Measurements from ENCODE around the gene WDR20. TPM values are rescaled to one million over a fixed set of nuclear protein-coding genes. Genes with fewer than 3 reads are reported as not detected.
"Not testable (repeated sequence)": the region's sequence is repeated elsewhere in the genome, so short reads cannot be mapped to it uniquely, and the experiment has no call there.

WDR20 gene
- polyA plus RNA-seq, 1 of the 3 experiments (the other 2 are of a cell fraction), result 12.4 TPM

DNA sequence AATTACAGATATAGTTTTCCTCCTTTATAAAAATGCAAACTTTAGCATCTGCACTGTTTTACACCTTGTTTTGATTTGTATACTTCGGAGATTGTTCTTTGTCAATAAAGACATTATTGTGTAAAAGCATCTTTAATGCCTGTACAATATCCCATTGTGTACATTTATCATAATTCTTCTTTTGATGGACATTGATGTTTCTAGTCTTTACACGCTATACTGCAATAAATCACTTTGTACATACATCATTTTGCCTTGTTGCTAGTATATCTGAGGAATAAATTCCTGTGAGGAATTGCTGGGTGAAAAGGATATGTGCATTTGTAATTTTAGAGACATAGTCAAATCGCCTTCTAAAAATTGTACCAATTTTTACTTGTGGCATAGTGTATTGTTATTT is 30.4 kb downstream of the WDR20 start:
- no peaks in the 10 kb centered on the region for H3K9me2 ChIP-seq
- H4K20me1 ChIP-seq (ENCODE audit: insufficient read depth), result peaks cover 15% of the 10 kb centered on the region
- DNase-seq, result no peak
- TF ChIP-seq FOXM1 (IDR thresholded peaks at IDR 0.05; ENCODE audit: low read depth), result no peak
- TF ChIP-seq, protein P1, sequence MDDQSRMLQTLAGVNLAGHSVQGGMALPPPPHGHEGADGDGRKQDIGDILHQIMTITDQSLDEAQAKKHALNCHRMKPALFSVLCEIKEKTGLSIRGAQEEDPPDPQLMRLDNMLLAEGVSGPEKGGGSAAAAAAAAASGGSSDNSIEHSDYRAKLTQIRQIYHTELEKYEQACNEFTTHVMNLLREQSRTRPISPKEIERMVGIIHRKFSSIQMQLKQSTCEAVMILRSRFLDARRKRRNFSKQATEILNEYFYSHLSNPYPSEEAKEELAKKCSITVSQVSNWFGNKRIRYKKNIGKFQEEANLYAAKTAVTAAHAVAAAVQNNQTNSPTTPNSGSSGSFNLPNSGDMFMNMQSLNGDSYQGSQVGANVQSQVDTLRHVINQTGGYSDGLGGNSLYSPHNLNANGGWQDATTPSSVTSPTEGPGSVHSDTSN (IDR thresholded peaks at IDR 0.05), result no peak
- TF ChIP-seq CTCF (IDR thresholded peaks at IDR 0.05), result no peak
- no peak for TF ChIP-seq TCF12 (IDR thresholded peaks at IDR 0.05)
- TF ChIP-seq RCOR1 (IDR thresholded peaks at IDR 0.05; ENCODE audit: low read length), result no peak
- no peak for TF ChIP-seq NRF1 (IDR thresholded peaks at IDR 0.05; ENCODE audit: low read depth, low read length)
- TF ChIP-seq JUND (IDR thresholded peaks at IDR 0.05), result no peak
- ChIA-PET POLR2A (no interaction called here), CTCF (interaction anchor here (1.0 to 1.2 kb wide), 2 partner anchors 22 to 144 kb away, joined by 3 read pairs; no protein-coding TSS in a partner anchor)
- peak overlapping the region in 1 of 2 experiments; percentile 92; a peak in 1 of 4 replicates for H3K27ac ChIP-seq (ENCODE audit: low read depth in 2 of 2, low read length in 1 of 2)
- no peaks in the 10 kb centered on the region for H3K36me3 ChIP-seq (replicated peaks in 1 of 2; ENCODE audit: control insufficient read depth in 1 of 2, insufficient read depth in 2 of 2, low read length in 1 of 2)
- no peak overlapping the region for H3K4me3 ChIP-seq (ENCODE audit: low read depth in 2 of 2, low read length in 1 of 2)
- no peaks in the 10 kb centered on the region for H3K9me3 ChIP-seq
- H3K4me2 ChIP-seq, result no peak overlapping the region
- no peak overlapping the region for H2AFZ ChIP-seq (ENCODE audit: low read depth)
- no peaks in the 10 kb centered on the region for H3K27me3 ChIP-seq (ENCODE audit: insufficient read depth)
- no peak overlapping the region for H3K9ac ChIP-seq
- 95% methylated on average over 3 of the region's 3 CpGs for WGBS (ENCODE audit: low lambda C conversion rate)
- no peaks in the 10 kb centered on the region for H3F3A ChIP-seq (replicated peaks; ENCODE audit: insufficient read depth)
- H3K4me1 ChIP-seq (ENCODE audit: control insufficient read depth in 1 of 2, insufficient read depth in 2 of 2, low read depth in 1 of 2, low read length in 1 of 2), result peaks cover 0 to 10% of the 10 kb centered on the region in 2 experiments; a peak in 2 of 4 replicates
- peaks cover 81% of the 10 kb centered on the region for H3K79me2 ChIP-seq (ENCODE audit: insufficient read depth)

DNA sequence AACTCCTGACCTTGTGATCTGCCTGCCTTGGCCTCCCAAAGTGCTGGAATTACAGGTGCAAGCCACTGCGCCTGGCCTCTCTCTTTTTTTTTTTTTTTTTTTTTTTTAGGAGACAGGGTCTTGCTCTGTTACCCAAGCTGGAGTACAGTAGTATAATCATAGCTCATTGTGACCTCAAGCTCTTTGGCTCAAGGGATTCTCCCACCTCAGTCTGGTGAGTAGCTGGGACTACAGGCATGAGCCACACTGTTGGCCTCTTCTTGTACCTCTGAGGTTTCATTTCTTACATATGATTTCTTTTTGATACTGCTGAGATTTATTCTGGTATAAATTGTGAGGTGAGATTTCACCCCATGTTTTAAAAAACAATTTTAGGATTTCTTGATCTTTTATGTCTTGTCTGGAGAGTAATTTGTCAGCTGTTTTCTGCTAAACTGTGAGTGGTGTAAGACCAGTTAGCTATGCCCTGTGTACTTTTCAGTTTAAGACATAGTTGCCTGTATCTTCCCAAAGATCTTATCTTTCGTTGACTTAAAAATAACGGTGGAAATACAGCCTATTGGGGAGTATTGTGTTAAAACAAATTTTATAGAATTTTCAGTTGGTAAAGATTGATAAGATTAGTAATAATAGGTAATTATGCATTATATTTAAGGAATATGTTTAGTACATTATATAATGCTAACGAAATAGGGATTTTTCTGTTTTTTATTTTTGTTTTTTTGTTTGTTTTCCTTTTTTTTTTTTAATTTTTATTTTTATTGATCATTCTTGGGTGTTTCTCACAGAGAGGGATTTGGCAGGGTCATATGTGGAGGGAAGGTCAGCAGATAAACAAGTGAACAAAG is 31.7 kb downstream of the WDR20 start:
- peaks cover 0 to 9% of the 10 kb centered on the region in 2 experiments; a peak in 2 of 4 replicates for H3K4me1 ChIP-seq (ENCODE audit: control insufficient read depth in 1 of 2, insufficient read depth in 2 of 2, low read depth in 1 of 2, low read length in 1 of 2)
- CTCF ChIA-PET, result interaction anchor here (0.6 to 1.2 kb wide), 4 partner anchors 16 to 143 kb away, joined by 3 read pairs; no protein-coding TSS in a partner anchor
- no peak overlapping the region for H2AFZ ChIP-seq (ENCODE audit: low read depth)
- WGBS (ENCODE audit: low lambda C conversion rate), result 74% methylated on average over 4 of the region's 4 CpGs
- H3K79me2 ChIP-seq (ENCODE audit: insufficient read depth), result peaks cover 81% of the 10 kb centered on the region
- no peak overlapping the region for H3K4me2 ChIP-seq
- no peaks in the 10 kb centered on the region for H3K9me3 ChIP-seq
- POLR2A ChIA-PET, result interaction anchor here (0.6 kb wide), 1 partner anchor 9 kb away, joined by 4 read pairs; no protein-coding TSS in a partner anchor
- no peaks in the 10 kb centered on the region for H3K36me3 ChIP-seq (replicated peaks in 1 of 2; ENCODE audit: control insufficient read depth in 1 of 2, insufficient read depth in 2 of 2, low read length in 1 of 2)
- DNase-seq, result no peak
- no peaks in the 10 kb centered on the region for H3K9me2 ChIP-seq
- TF ChIP-seq IRF3 (IDR thresholded peaks at IDR 0.05; ENCODE audit: low read depth, low read length) (no peak), EZH2phosphoT487 (IDR thresholded peaks at IDR 0.05; ENCODE audit: borderline replicate concordance, low read depth) (no peak), REST (IDR thresholded peaks at IDR 0.05; ENCODE audit: low read depth, low read length) (no peak), FOXM1 (IDR thresholded peaks at IDR 0.05; ENCODE audit: low read depth) (no peak)
- H3F3A ChIP-seq (replicated peaks; ENCODE audit: insufficient read depth), result no peaks in the 10 kb centered on the region
- H4K20me1 ChIP-seq (ENCODE audit: insufficient read depth), result peaks cover 19% of the 10 kb centered on the region
- H3K9ac ChIP-seq, result no peak overlapping the region
- no peaks in the 10 kb centered on the region for H3K27me3 ChIP-seq (ENCODE audit: insufficient read depth)
- H3K27ac ChIP-seq (ENCODE audit: low read depth in 2 of 2, low read length in 1 of 2), result peak overlapping the region; percentile 5 to 92; a peak in 3 of 4 replicates
- H3K4me3 ChIP-seq (ENCODE audit: low read depth in 2 of 2, low read length in 1 of 2), result no peak overlapping the region

- H3K9me2 ChIP-seq; H3K9ac ChIP-seq; H3K36me3 ChIP-seq (replicated peaks in 1 of 2; ENCODE audit: control insufficient read depth in 1 of 2, insufficient read depth in 2 of 2, low read length in 1 of 2); H3K4me1 ChIP-seq (ENCODE audit: control insufficient read depth in 1 of 2, insufficient read depth in 2 of 2, low read depth in 1 of 2, low read length in 1 of 2); DNase-seq; H3K27me3 ChIP-seq (ENCODE audit: insufficient read depth); H3K9me3 ChIP-seq; H3F3A ChIP-seq (replicated peaks; ENCODE audit: insufficient read depth); POLR2A ChIA-PET; H2AFZ ChIP-seq (ENCODE audit: low read depth); H3K27ac ChIP-seq (ENCODE audit: low read depth in 2 of 2, low read length in 1 of 2); H3K4me2 ChIP-seq; H3K4me3 ChIP-seq (ENCODE audit: low read depth in 2 of 2, low read length in 1 of 2): not testable (repeated sequence)
- CTCF ChIA-PET, result interaction anchor here (0.6 kb wide), 1 partner anchor 142 kb away, joined by 3 read pairs; no protein-coding TSS in a partner anchor
- WGBS (ENCODE audit: low lambda C conversion rate), result 88% methylated on average over 1 of the region's 2 CpGs
- H4K20me1 ChIP-seq (ENCODE audit: insufficient read depth), result peaks cover 14% of the 10 kb centered on the region
- H3K79me2 ChIP-seq (ENCODE audit: insufficient read depth), result peaks cover 81% of the 10 kb centered on the region
Measured at GRCh38 chr14:102172021-102172272, 32.2 kb downstream of the WDR20 start.
